Vagina (tissue), 2 donors: Measurements from ENCODE around the gene CEP85. TPM values are rescaled to one million over a fixed set of nuclear protein-coding genes. Genes with fewer than 3 reads are reported as not detected.

ENCODE experiments used
- DNase-seq, 2 donors: peaks; one replicate each; pipeline ENCODE4 v3.0.0-alpha.2; 2017; ENCODE audit errors: extremely low spot score in 2 of 2
- H3K27ac ChIP-seq: fragments of 200-600 bp; sonication (generic); one replicate; pipeline ENCODE4 v1.5.1; 2019
- H3K27me3 ChIP-seq: fragments of 200-600 bp; sonication (generic); one replicate; pipeline ENCODE4 v1.5.1; 2019
- H3K36me3 ChIP-seq, 2 donors: fragments of 200-600 bp; sonication (generic); one replicate each; pipeline ENCODE4 v1.5.1; 2017 to 2019
- H3K4me1 ChIP-seq: fragments of 200-600 bp; sonication (generic); one replicate; pipeline ENCODE4 v1.5.1; 2019
- H3K4me3 ChIP-seq, 2 donors: fragments of 200-600 bp; sonication (generic); 1 replicate in 1 of 2; 2 replicates in 1 of 2; pipeline ENCODE4 v1.5.1; 2016 to 2019
- H3K9me3 ChIP-seq: fragments of 200-600 bp; sonication (generic); one replicate; pipeline ENCODE4 v1.5.1; 2019
- POLR2A ChIP-seq, 2 donors: fragments of 450-650 bp; IDR thresholded peaks; one replicate each; pipeline ENCODE4 v1.6.1; 2017; ENCODE audit warnings: antibody characterized with exemption in 2 of 2, mild to moderate bottlenecking in 2 of 2, moderate library complexity in 2 of 2
- POLR2AphosphoS5 ChIP-seq, 2 donors: sonication (generic); formaldehyde crosslinking; IDR thresholded peaks; one replicate each; pipeline ENCODE4 v1.9.0; 2017; ENCODE audit warnings: antibody characterized with exemption in 2 of 2, mild to moderate bottlenecking in 2 of 2, low read depth in 1 of 2; ENCODE audit not compliant: insufficient read depth in 1 of 2
- intact Hi-C: fragments of 100-400 bp; cut with DNase I; formaldehyde crosslinking; loops from one replicate; pipeline ENCODE4 v1.15.1; 2023
- total RNA-seq: library from RNA; depleted of rRNA; stranded (reverse); fragments of >200 nt; gene quantifications from one replicate; pipeline ENCODE4 v1.2.3, GENCODE V29; 2016
- TF ChIP-seq, protein P1 (sequence below), 3 experiments: fragments of 450-650 bp in 2 of 3; fragments of 200-600 bp in 1 of 3; sonication (generic) in 1 of 3; IDR thresholded peaks; one replicate each; pipeline ENCODE4 v1.5.1; 2017 to 2019; ENCODE audit warnings: antibody characterized with exemption in 3 of 3, mild to moderate bottlenecking in 2 of 3, moderate library complexity in 2 of 3

Gene CEP85
- total RNA-seq, 1 donor from 2014 or later: 9.1 TPM

DNA sequence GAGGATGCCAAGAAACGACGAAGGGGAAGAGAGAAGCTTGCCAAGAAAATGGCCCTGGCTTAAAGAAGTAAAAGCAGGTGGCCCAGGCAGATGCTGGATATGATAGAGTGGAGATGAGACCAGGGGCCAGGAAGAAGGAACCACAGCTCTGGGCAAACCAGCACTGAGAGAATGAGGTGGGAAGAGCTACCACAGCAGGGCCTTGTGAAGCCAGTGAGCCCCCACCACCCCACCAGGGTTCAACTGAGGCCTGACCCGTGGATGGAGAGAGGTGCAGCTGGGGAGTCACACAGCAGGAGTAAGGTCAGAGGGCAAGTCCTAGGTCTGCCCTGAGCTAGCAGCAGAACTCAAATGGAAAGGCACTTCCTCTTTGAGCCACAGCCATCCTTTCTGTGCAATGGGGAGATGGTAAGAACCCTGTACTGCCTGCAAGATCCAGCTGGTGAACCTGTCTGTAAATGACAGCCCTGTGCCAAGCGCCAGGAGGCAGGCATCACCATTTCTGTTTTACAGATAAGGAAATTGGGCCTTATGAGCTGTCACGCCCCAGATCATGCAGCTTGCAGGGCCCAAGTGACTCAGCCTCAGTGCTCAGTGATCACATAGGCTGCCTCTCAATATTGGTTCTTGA is 54.4 kb downstream of the CEP85 start:
- no peaks in the 10 kb centered on the region for H3K9me3 ChIP-seq
- H3K27me3 ChIP-seq: no peaks in the 10 kb centered on the region
- H3K36me3 ChIP-seq: no peaks in the 10 kb centered on the region
- H3K4me1 ChIP-seq: peaks cover 72% of the 10 kb centered on the region
- H3K4me3 ChIP-seq: no peak overlapping the region
- DNase-seq: no peak
- H3K27ac ChIP-seq: peak overlapping the region; percentile 33
- intact Hi-C loops: loop anchor here (5.0 kb wide), 1 partner anchor 34 kb away; no protein-coding TSS in a partner anchor
- no peak for TF ChIP-seq POLR2A (IDR thresholded peaks at IDR 0.05)
- TF ChIP-seq POLR2AphosphoS5 (IDR thresholded peaks at IDR 0.05; ENCODE audit: insufficient read depth in 1 of 2, low read depth in 1 of 2): no peak
- TF ChIP-seq, protein P1, sequence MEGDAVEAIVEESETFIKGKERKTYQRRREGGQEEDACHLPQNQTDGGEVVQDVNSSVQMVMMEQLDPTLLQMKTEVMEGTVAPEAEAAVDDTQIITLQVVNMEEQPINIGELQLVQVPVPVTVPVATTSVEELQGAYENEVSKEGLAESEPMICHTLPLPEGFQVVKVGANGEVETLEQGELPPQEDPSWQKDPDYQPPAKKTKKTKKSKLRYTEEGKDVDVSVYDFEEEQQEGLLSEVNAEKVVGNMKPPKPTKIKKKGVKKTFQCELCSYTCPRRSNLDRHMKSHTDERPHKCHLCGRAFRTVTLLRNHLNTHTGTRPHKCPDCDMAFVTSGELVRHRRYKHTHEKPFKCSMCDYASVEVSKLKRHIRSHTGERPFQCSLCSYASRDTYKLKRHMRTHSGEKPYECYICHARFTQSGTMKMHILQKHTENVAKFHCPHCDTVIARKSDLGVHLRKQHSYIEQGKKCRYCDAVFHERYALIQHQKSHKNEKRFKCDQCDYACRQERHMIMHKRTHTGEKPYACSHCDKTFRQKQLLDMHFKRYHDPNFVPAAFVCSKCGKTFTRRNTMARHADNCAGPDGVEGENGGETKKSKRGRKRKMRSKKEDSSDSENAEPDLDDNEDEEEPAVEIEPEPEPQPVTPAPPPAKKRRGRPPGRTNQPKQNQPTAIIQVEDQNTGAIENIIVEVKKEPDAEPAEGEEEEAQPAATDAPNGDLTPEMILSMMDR (IDR thresholded peaks at IDR 0.05): no peak

DNA sequence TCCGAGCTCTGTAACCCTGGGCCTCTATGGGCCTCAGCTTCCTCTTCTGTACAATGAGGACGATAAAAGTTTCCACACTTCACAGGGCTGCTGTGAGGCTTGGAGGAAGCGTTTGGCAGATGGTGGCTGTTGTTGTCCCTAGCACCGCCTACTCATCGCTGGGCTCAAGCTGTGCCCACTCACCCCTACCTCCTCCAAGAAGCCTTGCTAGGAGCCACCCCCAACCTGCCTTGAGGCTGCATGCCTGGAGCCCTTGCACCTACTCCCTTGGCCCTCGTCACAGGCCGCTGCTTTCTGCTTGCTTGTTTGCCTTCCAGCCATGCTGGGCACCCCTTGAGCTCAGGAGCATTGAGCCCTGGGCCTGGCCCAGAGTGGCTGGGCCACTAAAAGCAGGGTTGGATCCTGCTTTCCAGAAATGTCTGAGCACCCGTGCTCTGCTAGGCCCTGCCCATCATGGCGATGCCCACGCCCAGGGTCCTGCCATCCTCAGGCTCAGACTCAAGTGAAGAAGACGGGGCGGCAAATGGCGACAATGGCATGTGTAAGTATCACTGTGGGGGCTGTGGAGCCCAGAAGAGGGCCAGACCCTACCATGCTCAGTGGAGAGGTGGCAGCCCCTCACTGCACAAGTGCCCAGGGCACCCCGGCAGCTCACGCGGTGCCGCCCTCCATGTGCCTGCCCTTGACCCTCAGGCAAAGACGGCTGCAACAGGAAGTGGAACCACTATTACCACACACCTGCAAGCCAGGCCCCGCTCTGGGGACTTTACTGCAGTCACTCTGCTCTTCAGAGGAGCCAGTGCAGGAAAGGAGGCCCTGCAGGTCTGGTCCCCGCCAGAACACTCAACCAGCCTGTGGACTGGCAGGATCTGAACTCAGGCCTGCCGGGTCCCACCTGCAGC is 55.4 kb downstream of the CEP85 start:
- Histone ChIP-seq H3K4me3 (no peak overlapping the region), H3K9me3 (no peaks in the 10 kb centered on the region), H3K36me3 (no peaks in the 10 kb centered on the region), H3K27ac (no peak overlapping the region), H3K27me3 (no peaks in the 10 kb centered on the region), H3K4me1 (peaks cover 66% of the 10 kb centered on the region)
- intact Hi-C loops: loop anchor here (5.0 kb wide), 1 partner anchor 33 kb away; no protein-coding TSS in a partner anchor
- TF ChIP-seq POLR2AphosphoS5 (IDR thresholded peaks at IDR 0.05; ENCODE audit: insufficient read depth in 1 of 2, low read depth in 1 of 2): no peak
- no peak for TF ChIP-seq POLR2A (IDR thresholded peaks at IDR 0.05)
- TF ChIP-seq, protein P1 (IDR thresholded peaks at IDR 0.05): no peak
- no peak for DNase-seq

DNA sequence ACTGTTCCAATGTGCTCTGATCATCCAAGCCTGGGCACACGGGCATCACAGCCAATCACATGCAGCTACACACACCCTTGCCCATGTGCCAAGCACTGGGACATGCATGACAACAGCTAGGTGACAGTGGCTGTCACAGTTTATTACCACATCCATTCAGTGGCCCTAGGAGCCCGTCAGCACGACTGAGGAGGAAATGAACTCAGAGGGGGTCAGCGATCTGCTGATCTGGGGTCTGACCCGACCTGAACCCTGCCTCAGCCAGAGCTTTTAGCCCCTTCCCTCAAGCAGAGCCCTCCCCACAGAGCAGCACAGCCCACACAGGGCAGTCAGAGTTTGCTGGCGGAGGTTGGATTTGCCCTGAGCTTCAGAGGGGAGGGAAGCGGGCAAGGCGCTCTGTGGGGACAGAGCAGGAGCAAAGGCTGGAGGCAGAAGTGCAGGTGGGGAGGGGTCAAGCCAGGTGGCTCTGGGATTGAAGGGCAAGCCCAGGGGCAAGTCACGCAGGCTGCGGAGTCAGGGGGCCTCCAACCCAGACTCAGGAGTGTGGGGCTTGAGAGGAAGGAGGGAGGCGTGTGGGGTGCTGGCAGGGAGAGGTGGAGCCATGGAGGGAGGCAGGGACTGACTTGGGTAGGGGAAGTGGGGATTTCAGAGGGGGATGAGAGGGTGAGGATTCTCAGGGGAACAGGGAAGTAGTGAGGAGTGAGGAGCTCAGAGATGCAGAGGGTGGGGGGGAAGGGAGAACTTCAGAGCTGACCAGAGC is 56.3 kb downstream of the CEP85 start:
- H3K4me3 ChIP-seq: no peak overlapping the region
- H3K27ac ChIP-seq: peak overlapping the region; percentile 60
- TF ChIP-seq POLR2AphosphoS5 (IDR thresholded peaks at IDR 0.05; ENCODE audit: insufficient read depth in 1 of 2, low read depth in 1 of 2) (no peak), POLR2A (IDR thresholded peaks at IDR 0.05) (no peak)
- TF ChIP-seq, protein P1 (IDR thresholded peaks at IDR 0.05): no peak
- peak in 1 of 2 donors; percentile 76 for DNase-seq
- H3K4me1 ChIP-seq: peaks cover 57% of the 10 kb centered on the region
- intact Hi-C loops: no loop called here
- H3K27me3 ChIP-seq: no peaks in the 10 kb centered on the region
- H3K36me3 ChIP-seq: no peaks in the 10 kb centered on the region
- no peaks in the 10 kb centered on the region for H3K9me3 ChIP-seq

DNA sequence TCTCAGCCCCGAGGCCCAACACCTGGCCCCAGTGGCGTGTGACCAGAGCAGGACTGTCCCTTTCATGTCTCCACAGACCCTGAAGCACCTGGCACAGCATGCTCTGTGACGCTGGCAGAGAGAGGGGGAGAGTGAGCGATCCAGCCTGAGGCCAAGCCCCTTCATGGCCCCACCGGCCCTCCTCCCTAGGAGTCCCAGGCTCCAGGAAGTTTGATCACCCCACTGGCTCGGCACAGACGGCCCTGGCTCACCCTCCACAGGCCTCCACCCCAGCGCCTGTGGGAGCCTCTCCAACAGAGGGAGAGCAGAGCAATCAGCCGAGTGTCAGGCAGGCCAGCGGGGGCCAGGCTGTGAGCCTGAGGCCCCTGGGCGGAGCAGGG is 56.9 kb downstream of the CEP85 start:
- H3K9me3 ChIP-seq: no peaks in the 10 kb centered on the region
- no peaks in the 10 kb centered on the region for H3K27me3 ChIP-seq
- intact Hi-C loops: no loop called here
- no peaks in the 10 kb centered on the region for H3K36me3 ChIP-seq
- DNase-seq: peak; percentile 76 to 91
- peak overlapping the region; percentile 60 for H3K27ac ChIP-seq
- TF ChIP-seq, protein P1 (IDR thresholded peaks at IDR 0.05): no peak
- TF ChIP-seq POLR2AphosphoS5 (IDR thresholded peaks at IDR 0.05; ENCODE audit: insufficient read depth in 1 of 2, low read depth in 1 of 2): no peak
- TF ChIP-seq POLR2A (IDR thresholded peaks at IDR 0.05): no peak
- H3K4me3 ChIP-seq: no peak overlapping the region
- peaks cover 52% of the 10 kb centered on the region for H3K4me1 ChIP-seq
